KG1 (cell line): ENCODE measurements around the gene HGF.
"Not testable (repeated sequence)": the region's sequence is repeated elsewhere in the genome, so short reads cannot be mapped to it uniquely, and the experiment has no call there.

Experiments
- DNase-seq: peaks from one replicate; lab custom pipeline; 2025; lab: John Stamatoyannopoulos, UW

Gene HGF

DNA sequence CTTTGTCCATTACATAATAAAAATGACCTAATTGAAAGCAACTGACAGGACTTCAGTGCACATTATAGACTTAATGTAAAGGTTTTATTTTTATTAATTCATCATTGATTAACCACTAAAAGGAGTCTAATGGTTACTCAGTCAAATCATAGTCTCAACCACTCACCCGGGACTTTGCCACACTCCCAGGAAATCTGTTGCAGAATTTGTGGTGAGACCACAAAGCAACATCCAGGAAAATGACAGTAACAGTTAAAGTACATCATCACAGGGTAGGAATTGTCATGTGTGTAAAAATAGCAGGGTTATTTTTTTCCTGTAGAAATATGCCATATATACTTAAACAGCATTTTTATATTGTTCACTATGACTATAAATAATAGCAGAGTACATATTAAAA lies 6.3 kb upstream of the HGF start:
- no peak for DNase-seq

DNA sequence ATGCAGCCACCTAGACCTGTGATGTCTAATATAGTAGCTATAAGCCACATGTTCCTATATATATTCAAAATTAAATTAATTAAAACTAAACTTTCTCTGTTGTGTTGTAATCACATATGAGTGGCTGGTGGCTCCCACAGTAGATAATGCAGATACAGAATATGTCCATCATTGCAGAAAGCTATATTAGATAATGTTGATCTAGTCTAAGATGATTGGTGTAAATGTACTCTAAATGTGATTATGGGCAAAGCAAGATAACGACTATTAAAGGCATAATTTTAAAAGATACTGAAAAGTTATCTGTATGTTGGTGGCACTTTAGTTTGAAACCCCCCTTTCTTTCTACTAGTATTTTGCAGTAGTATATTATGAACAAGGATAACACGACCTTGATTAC lies 5.7 kb upstream of the HGF start:
- no peak for DNase-seq

DNA sequence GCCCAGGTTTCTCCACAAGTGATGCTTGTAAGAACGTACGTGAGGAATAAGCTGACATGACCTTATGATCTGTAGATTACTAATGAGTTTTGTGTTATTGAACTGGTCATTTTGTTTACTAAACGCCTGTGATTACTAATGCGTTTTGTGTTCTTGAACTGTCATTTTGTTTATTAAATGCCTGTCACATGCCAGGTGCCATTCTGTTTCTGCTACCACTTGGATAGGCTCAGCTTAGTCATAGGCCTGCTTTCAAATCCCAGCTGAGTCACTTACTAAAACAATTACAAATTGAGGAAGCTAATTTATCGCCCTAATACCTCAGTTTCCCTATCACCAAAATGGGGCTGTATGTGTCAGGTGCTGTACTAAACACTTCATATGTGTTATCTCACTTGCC lies 4.7 kb upstream of the HGF start:
- DNase-seq = no peak

DNA sequence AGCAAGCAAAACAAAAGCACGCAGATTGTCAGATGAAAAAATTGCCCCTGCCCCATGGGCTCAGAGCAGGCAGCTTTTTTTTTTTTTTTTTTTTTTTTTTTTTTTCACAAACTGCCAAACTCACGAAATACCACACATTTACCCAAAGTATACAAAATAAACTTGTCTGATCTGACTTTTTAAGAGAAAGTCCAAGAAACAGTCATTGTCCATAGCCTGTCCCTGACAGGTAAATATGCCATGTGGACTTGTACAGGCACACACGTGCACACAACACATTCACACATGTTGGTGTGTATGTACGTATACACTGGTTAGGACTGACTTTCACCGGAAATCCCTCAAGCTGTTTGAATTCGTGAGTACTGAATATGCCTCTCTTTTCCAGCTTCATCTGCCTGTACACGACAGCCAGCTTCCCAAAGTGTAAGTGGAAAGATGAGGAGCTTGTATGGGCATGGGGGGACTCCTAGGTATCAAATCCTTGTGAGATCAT lies 929 bp upstream of the HGF start:
- DNase-seq = peak; percentile 29

DNA sequence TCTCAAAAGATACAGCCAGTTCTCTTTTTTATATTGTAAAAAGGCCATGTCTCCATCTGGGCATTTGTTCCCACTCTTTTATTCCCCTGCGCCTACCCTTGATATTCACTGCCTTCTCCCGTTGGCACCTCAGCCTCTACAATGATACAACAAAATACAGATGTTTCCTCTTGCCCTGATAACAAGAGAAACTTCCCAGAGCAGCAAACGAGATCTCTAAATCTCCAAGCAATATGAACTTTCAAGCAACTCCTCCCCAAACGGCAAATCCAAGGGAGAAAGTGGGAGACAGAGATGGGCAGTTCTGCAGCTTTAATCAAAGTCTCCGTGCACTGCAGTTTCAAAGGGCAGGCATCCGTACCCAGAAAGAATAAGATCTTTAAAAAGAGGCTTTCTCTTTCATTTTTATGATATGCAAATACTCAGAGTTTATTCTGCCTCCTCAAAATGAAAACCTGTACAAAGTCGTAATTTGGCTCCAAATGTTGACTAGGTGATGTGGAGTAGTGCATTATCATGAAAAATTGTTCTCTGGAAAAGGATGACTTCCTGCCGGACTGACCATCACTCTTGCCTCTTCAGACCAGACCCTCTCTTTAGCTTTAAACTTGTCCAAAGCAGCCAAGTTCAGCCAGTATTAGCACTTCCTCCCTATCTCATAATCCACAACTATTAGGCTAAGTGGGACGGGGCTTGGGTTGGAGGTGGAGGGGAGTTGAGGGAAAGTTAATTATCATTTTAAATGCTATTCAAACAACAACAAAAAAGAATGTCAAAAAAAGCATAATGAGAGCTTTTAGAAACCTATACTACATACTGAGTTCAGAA lies 682 bp downstream of the HGF start:
- DNase-seq = no peak

DNA sequence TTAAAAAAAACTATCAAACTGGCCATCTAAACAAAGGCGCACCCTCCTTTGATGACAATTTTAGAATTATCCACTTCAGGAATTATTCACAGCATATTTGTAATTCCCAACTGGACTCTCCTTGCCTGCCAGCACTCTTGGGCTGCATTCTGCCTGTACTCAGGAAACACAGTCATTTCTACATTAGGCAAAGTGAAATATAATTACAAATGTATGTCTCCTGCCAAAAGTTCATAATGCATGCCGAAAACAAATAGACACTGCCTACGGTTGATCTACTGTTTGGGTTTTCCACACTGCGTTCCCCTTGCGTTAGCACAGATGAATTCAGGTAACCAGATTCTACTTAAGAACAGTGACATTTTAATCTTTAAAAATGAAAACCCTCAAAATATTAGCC lies 1.9 kb downstream of the HGF start:
- no peak for DNase-seq

DNA sequence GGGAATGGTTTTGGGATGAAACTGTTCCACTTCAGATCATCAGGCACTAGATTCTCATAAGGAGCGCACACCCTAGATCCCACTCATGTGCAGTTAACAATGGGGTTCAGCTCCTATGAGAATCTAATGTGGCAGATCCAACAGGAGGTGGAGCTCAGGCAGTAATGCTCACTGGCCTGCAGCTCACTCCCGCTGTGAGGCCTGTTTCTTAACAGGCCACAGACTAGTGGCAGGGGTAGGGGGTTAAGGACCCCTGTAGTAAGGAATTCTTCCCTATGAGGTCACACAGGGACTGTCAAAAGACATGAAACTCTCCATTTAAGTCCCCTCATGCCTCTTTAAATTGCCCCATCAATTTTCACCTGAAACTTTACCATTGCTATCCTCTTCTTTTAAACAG lies 8.0 kb downstream of the HGF start:
- DNase-seq = no peak

DNA sequence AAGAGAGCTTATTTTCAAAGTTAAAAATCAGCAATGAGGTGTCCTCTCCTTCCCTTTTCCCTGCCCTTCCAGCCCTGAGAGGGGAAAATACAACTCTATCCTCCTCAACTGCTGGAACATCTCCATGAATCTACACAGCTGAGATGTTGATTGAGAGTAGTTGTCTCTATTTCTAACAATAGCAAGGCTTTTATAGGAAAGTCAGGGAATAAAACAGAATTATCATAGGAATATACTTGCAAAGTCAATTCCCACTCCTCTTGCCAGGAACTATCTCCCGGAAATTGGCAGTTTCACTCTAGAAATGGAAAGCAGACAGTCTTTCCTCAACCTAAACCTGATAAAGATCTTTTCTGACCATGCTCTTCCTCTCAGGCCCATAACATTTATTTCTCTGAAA lies 8.8 kb downstream of the HGF start:
- no peak for DNase-seq

DNA sequence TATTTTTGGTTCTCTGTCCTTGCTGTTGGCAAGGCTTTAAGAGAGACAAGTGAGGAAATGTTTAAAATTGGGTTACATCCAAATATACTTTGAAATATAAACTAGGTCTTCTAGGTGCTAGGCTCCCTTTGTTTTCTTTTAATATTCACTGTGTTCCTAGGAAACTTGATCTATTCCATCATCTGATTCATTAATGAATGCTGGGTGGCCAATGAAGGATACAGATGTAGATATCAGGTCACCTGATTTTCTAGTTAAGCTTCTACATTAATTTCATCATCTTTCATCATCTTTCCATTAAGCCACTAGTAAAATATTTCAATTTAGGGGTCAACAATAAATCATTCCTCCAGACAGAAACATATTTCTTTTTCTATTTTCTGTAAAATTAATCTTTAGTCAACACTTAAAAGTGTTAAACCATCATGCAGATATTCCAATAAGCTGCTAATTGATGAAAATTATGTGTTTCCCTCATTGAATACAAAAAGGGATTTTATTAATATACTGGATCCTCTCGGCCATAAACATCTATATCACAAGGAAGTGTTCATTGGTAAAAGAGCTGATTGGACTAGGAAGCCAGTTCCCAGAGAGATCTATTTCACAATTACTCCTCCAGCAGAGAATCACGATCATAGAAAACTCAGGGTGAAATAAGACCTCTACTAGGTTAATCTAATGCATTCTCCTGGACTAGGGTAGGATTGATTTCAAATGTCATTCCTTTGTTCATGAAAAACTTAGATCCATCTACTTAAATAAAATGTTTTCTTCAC lies 14.7 kb downstream of the HGF start:
- no peak for DNase-seq

DNA sequence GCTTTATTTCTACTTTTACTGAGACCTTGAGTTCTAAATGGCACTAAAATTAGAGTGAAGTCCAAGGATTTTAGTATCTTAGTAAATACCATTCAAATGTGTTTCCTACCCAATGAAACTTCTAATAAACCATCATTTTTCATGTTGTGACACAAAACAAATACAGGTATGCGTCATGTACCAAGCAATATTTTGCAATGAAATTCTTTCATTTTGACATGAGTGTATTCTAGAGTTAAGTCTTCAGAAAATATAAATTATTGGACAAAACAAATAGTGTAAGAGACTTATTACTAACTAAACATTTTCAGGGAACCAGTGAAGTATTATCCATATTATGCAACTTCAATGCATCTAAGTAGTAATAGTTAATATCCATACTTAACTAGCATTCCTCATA lies 16.5 kb downstream of the HGF start:
- no peak for DNase-seq

DNA sequence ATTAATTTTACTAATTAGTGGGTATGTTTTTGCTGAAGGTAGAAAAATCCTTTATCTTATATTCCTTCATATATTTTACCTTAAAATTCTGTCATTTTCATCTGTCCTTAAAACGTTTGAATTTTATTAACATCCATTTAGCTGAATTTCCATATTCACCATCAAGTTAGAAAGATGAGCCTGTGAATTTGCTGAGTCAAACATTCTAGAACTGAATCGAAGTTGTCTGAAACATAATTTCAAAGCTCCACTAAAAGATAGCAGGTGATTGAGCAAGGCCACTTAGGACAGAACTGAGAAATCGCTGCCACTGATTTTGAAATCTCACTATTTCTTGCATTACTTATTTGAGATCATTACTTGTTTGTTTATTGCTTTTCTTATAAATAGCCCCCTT lies 17.5 kb downstream of the HGF start:
- DNase-seq = no peak

DNA sequence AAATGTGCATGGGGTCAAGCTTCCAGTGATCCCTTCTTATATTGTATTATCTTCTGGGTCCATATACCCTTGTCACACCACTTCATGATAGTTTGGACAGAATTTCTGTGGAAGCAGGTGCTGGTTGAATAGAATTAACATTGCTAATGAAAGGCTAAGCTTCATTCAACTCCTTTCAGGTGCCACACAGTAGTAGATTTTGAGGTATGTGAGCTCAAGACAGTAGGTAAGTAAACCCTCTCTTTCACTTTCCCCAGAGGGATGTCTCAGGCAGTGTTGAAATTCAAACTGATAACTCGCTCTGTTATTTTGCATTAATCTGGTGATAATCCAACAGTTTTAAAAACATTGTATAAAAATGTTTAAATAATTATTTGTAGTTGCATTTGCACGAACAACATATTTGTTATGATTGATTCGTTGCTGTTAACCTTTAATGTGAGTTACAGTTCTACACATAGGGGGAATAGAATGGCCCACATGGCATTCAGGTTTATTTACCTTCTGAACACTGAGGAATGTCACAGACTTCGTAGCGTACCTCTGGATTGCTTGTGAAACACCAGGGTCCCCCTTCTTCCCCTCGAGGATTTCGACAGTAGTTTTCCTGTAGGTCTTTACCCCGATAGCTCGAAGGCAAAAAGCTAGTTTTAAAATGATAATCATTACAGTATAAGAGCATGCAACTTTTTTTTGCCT lies 18.1 kb downstream of the HGF start:
- no peak for DNase-seq

DNA sequence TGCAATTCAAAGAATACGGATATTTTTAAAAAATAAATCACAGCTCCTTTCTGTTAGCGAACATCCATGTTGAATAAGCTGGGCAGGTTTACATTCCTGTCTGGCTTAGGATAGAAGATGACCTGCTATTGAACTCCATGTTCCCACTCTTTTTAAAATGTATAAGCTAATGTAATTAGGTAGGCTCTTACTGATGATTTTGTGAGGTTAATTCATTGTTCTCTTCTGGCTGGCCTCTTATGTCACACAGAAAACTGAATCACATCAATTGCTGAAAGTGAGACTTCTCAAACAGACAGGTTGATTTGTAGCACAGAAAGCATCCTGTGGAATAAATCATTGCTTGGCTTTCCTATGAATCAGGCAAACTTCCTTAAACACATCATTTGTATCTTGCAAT lies 24.2 kb downstream of the HGF start:
- DNase-seq = no peak

DNA sequence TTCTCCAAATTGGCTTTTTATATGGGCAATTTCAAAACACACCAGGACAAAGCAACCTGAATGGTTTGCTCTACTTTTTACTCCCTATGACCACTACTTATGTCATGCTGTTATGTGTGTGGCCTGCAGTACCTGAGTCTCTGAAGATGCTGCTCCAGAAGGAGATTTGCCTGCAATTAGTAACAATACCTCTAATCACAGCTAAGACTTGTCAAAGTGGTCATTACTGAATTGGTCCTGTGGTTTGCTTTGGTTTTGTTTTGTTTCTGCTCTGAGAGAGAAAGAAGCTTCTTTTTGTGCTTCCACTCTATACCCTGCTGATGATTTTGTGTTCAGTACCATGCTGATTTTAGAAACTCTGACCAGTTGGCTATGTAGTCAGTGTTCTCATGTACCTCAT lies 25.5 kb downstream of the HGF start:
- DNase-seq = no peak

DNA sequence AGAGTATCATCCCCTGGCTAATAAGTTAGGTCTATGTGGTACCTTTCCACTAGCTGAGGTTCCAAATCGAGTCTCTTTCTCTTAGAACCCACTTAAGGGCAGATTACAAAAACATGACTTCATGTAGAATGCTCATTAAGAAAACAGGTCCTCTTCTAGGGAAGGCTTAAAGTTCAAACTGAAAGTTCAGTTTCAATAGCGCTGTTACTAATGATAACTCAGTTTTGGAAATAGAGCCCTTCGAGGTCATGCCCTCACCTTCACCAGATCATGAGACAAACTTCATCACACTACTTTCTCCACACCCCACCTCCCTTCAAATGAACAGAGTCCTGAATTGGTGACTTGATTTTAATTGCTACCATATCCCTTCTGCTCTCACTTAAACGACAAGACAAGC lies 26.2 kb downstream of the HGF start:
- DNase-seq = no peak

DNA sequence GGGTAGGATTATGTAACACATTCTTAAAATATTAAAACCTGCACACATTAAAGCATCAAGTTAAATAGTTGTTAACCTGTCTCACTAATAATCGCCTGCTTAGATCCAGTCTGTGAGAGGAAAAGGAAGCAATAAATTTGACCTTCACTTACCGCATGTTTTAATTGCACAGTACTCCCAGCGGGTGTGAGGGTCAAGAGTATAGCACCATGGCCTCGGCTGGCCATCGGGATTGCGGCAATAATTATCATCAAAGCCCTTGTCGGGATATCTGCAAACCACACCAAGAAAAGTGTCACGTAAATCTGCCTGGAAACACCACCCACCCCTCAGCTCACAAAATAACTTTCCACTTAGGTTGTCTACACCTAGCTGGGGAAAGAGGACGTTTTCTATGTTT lies 26.6 kb downstream of the HGF start:
- DNase-seq = no peak

DNA sequence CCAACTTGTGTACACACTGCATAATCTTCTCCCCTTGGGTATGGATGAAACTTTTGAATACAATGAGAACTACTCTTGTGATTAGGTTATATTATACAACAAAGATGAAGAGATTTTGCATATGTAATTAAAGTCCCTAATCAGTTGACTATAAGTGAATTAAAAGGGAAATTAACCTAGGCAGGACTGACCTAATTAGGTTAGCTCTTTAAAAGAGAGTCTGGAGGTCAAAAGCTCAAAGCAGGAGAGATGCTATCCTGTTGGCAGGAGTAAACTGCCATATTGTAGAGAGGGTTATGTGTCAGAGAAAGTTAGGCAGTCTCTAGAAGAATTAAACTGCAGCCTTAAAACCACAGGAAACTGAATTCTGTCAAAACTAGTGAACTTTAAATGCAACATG lies 29.4 kb downstream of the HGF start:
- no peak for DNase-seq

DNA sequence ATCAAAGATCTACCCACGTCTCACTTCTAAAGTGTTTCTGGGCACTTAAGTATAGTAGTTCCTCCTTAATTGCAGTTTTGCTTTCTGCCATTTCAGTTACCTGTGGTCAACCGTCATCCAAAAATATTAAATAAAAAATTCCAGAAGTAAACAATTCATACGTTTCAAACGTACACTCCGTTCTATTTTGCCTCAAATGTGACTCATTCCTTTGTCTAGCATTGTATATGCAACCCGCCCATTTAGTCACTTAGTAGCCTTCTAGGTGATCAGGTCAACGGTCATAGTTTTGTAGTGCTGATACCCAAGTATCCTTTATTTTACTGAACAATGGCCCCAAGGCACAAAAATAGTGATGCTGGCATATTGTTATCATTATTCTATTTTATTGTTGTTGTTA lies 33.8 kb downstream of the HGF start:
- DNase-seq = no peak

DNA sequence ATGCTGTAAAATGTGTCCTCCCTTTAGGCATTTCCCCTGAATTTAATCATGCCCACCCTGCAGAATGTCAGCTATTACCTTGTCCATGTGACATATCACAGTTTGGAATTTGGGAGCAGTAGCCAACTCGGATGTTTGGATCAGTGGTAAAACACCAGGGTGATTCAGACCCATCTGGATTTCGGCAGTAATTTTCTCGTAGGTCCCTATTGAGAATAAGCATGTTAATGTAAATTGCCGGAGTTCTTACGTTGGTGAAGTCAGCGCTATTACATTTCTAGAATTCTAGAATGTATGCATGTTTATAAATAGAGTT lies 44.1 kb downstream of the HGF start:
- DNase-seq = no peak

DNA sequence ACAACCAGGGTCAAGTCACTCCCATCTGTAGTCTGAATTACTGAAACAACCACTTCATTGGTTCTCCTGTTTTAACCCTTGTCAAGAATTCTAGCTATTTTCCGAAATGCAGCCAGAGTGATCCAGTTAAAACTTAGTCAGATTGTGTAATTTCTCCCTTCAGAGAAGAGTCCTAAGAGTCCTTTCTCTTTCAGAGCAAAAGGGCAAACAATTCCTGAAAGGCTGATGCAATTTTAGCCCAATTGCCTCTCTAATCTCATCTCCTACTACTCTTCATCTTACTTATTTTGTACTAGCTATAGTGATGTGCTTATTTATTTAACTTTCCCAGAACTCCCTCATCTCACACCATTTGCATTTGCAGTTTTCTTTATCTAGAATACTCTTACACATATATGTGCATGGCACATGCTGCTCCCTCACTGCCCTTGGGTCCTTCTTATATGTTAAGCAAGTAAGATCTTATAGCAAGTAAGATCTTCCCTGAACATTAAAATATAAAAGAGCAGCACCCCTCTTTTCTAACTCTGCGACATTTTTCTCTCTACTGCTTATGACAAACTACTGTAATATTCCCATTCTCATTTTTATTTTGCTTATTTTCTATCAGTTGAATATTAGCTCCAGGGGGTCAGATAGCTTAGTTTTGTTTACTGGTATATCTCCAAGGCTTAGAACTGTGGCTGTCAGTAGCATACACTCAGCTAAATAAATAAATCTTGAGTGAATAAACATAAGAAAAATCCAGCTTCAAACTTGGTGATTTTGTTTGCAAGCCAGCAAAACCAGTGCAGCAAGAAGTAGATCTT lies 44.6 kb downstream of the HGF start:
- DNase-seq = no peak

DNA sequence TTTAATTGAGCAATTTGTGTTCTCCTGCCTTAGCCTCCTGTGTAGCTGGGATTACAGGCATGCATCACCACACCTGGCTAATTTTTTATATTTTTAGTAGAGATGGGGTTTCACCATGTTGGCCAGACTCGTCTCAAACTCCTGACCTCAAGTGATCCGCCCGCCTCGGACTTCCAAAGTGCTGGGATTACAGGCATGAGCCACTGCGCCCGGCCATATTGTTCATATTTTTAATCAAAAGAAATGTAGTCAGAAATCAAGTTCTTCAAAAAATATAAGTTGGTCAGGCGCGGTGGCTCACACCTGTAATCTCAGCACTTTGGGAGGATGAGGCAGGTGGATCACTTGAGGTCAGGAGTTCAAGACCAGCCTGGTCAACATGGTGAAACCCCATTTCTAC lies 47.6 kb downstream of the HGF start:
- DNase-seq = not testable (repeated sequence)

DNA sequence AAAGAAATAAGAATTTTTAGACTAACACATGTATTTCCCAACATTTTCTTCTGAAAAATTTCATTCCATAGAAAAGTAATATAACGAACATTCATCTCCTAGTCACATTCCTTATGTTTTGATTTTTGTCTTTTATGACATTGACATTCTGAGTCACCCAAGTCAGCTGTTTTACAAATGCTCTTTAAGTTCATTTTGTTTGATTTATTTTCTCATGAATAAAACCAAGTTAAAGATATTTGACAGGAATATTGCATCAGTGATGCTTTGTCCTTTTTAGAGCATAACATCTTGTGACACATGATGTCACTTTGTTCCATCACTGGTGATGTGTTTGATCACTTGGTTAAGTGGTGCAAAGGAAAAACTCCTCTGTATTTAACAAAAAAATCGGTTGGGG lies 48.4 kb downstream of the HGF start:
- no peak for DNase-seq
